Neural crest cell (in vitro differentiated cells): ENCODE measurements around the gene STMN3. TPM values are rescaled to one million over a fixed set of nuclear protein-coding genes. Genes with fewer than 3 reads are reported as not detected.
"Not testable (repeated sequence)": the region's sequence is repeated elsewhere in the genome, so short reads cannot be mapped to it uniquely, and the experiment has no call there.

Experiments used
- DNase-seq: peaks from one replicate; pipeline ENCODE4 v3.0.0; 2021; ENCODE audit warnings: low read depth, mixed read lengths, low spot score
- H3K27ac Mint-ChIP-seq: one replicate; pipeline ENCODE4 v1.8.0; 2021; ENCODE audit warnings: mild to moderate bottlenecking, mixed read lengths; ENCODE audit not compliant: unreplicated experiment
- H3K27me3 Mint-ChIP-seq: 2 replicates; pipeline ENCODE4 v1.8.0; 2021; ENCODE audit warnings: low read depth, mild to moderate bottlenecking, mixed read lengths
- H3K36me3 Mint-ChIP-seq: 2 replicates; pipeline ENCODE4 v1.8.0; 2021; ENCODE audit warnings: low read depth, mild to moderate bottlenecking, mixed read lengths
- H3K4me1 Mint-ChIP-seq: 2 replicates; pipeline ENCODE4 v1.8.0; 2021; ENCODE audit warnings: mixed read lengths
- H3K4me3 Mint-ChIP-seq: one replicate; pipeline ENCODE4 v1.8.0; 2021; ENCODE audit warnings: mild to moderate bottlenecking, mixed read lengths
- H3K9me3 Mint-ChIP-seq: 2 replicates; pipeline ENCODE4 v1.8.0; 2021; ENCODE audit warnings: mixed read lengths
- CTCF ChIP-seq: fragments of 200-600 bp; sonication (generic); conservative IDR thresholded peaks from 2 replicates; pipeline ENCODE4 v1.5.0; 2021; ENCODE audit warnings: antibody characterized with exemption, mild to moderate bottlenecking
- total RNA-seq: library from RNA; stranded (reverse); gene quantifications from 2 replicates; pipeline ENCODE4 v1.2.1, GENCODE V29; 2021

Gene STMN3
- total RNA-seq, 1 donor from 2014 or later = 101 TPM

GRCh38 chr20:63643499-63643898 is 9.7 kb downstream of the STMN3 start:
- Mint-ChIP-seq H3K9me3 (no peaks in the 10 kb centered on the region), H3K27me3 (no peaks in the 10 kb centered on the region), H3K4me3 (peak overlapping the region; percentile 68), H3K36me3 (peaks cover 2% of the 10 kb centered on the region), H3K4me1 (peaks cover 3% of the 10 kb centered on the region), H3K27ac (no peak overlapping the region)
- TF ChIP-seq CTCF = no peak
- no peak for DNase-seq

GRCh38 chr20:63642527-63643247 is 10.5 kb downstream of the STMN3 start:
- Mint-ChIP-seq H3K4me3 (peak overlapping the region; percentile 72), H3K27me3 (no peaks in the 10 kb centered on the region), H3K4me1 (peaks cover 3% of the 10 kb centered on the region), H3K36me3 (no peaks in the 10 kb centered on the region), H3K27ac (no peak overlapping the region), H3K9me3 (no peaks in the 10 kb centered on the region)
- no peak for TF ChIP-seq CTCF
- no peak for DNase-seq

- TF ChIP-seq CTCF = peak; percentile 64
- peak overlapping the region; percentile 64 for H3K4me3 Mint-ChIP-seq
Observed at GRCh38 chr20:63641792-63642523, 11.3 kb downstream of the STMN3 start.

GRCh38 chr20:63641146-63641791 is 12.0 kb downstream of the STMN3 start:
- H3K9me3 Mint-ChIP-seq = no peaks in the 10 kb centered on the region
- DNase-seq = no peak
- no peak for TF ChIP-seq CTCF
- H3K27me3 Mint-ChIP-seq = no peaks in the 10 kb centered on the region
- no peaks in the 10 kb centered on the region for H3K36me3 Mint-ChIP-seq
- peaks cover 3% of the 10 kb centered on the region for H3K4me1 Mint-ChIP-seq
- no peak overlapping the region for H3K4me3 Mint-ChIP-seq
- H3K27ac Mint-ChIP-seq = no peak overlapping the region

More at GRCh38 chr20:63641792-63642523, 11.3 kb downstream of the STMN3 start:
- Mint-ChIP-seq H3K36me3 (no peaks in the 10 kb centered on the region), H3K27me3 (no peaks in the 10 kb centered on the region), H3K27ac (no peak overlapping the region), H3K9me3 (no peaks in the 10 kb centered on the region), H3K4me1 (peaks cover 3% of the 10 kb centered on the region)
- DNase-seq = peak; percentile 73

GRCh38 chr20:63640686-63641085 is 12.5 kb downstream of the STMN3 start:
- H3K4me3 Mint-ChIP-seq, H3K36me3 Mint-ChIP-seq, H3K4me1 Mint-ChIP-seq, DNase-seq, H3K27me3 Mint-ChIP-seq, H3K27ac Mint-ChIP-seq, H3K9me3 Mint-ChIP-seq: not testable (repeated sequence)

GRCh38 chr20:63640086-63640485 is 13.1 kb downstream of the STMN3 start:
- Mint-ChIP-seq H3K27me3 (no peaks in the 10 kb centered on the region), H3K9me3 (no peaks in the 10 kb centered on the region), H3K27ac (no peak overlapping the region), H3K36me3 (no peaks in the 10 kb centered on the region), H3K4me1 (peaks cover 3% of the 10 kb centered on the region), H3K4me3 (peak overlapping the region; percentile 15)
- no peak for TF ChIP-seq CTCF
- DNase-seq = no peak
